ENCODE results near the gene CRCP.
"Not testable (repeated sequence)": the region's sequence is repeated elsewhere in the genome, so short reads cannot be mapped to it uniquely, and the experiment has no call there.

The CRCP gene

DNA sequence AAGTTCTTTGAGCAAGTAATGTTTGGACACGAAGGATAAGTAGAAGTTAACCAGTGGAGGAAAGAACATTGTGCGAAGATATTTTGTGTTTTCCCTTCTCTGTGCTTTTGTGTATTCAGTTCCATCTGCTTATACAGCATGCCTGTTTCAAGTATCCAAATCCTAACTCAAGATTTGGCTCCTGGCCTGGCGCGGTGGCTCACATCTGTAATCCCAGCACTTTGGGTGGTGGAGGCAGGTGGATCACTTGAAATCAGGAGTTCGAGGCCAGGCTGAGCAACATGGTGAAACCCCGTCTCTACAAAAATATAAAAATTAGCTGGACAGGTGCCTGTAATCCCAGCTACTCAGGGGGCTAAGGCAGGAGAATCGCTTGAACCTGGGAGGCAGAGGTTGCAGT, 49.7 kb downstream of the CRCP start:
- no peaks in the 10 kb centered on the region for H3K4me1 ChIP-seq (ENCODE audit: insufficient read depth, insufficient read length)
- DNase-seq (ENCODE audit: low read depth, low spot score): no peak
- TF ChIP-seq SUZ12 (IDR thresholded peaks at IDR 0.05; ENCODE audit: extremely low read depth, insufficient read depth, insufficient read length) (no peak), ZNF274 (IDR thresholded peaks at IDR 0.05; ENCODE audit: low read depth, low read length) (no peak), YY1 (IDR thresholded peaks at IDR 0.05; ENCODE audit: insufficient read depth, insufficient read length) (no peak)

GRCh38 chr7:66167773-66168387, 53.2 kb downstream of the CRCP start:
- Histone ChIP-seq H3K9me3 (ENCODE audit: insufficient read depth, low read length) (no peaks in the 10 kb centered on the region), H3K27me3 (ENCODE audit: insufficient read depth, insufficient read length) (no peaks in the 10 kb centered on the region), H3K4me1 (ENCODE audit: insufficient read depth, insufficient read length) (peaks cover 4% of the 10 kb centered on the region), H3K9ac (ENCODE audit: insufficient read length, low read depth) (no peak overlapping the region), H3K4me3 (ENCODE audit: insufficient read length, low read depth) (no peak overlapping the region), H3K36me3 (ENCODE audit: insufficient read depth, insufficient read length, low read length) (no peaks in the 10 kb centered on the region)
- DNase-seq (ENCODE audit: low read depth, low spot score): no peak
- no peak for TF ChIP-seq SUZ12 (IDR thresholded peaks at IDR 0.05; ENCODE audit: extremely low read depth, insufficient read depth, insufficient read length)
- no peak for TF ChIP-seq ZNF274 (IDR thresholded peaks at IDR 0.05; ENCODE audit: low read depth, low read length)
- no peak for TF ChIP-seq YY1 (IDR thresholded peaks at IDR 0.05; ENCODE audit: insufficient read depth, insufficient read length)

More for the DNA sequence above, 49.7 kb downstream of the CRCP start:
- no peaks in the 10 kb centered on the region for H3K27me3 ChIP-seq (ENCODE audit: insufficient read depth, insufficient read length)
- H3K9me3 ChIP-seq (ENCODE audit: insufficient read depth, low read length): no peaks in the 10 kb centered on the region
- no peak overlapping the region for H3K9ac ChIP-seq (ENCODE audit: insufficient read length, low read depth)
- H3K36me3 ChIP-seq (ENCODE audit: insufficient read depth, insufficient read length, low read length): no peaks in the 10 kb centered on the region
- no peak overlapping the region for H3K4me3 ChIP-seq (ENCODE audit: insufficient read length, low read depth)

DNA sequence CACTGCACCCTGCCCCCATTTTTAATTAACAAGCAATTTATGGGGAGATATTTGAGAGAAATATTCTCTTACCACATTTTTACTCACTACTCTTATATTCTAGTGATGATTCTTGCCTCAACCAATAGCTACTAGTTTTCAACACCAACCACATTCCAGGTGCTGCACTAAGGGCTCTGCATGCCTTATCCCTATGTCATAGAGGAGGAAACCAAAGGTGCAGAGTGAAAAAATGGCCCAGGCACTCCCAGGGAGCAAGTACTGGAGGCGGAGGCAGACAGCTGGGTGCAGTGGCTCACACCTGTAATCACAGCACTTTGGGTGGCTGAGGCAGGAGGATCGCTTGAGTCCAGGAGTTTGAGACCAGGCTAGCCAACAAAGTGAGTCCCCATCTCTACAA, 55.0 kb downstream of the CRCP start:
- no peak for TF ChIP-seq SUZ12 (IDR thresholded peaks at IDR 0.05; ENCODE audit: extremely low read depth, insufficient read depth, insufficient read length)
- no peak for TF ChIP-seq YY1 (IDR thresholded peaks at IDR 0.05; ENCODE audit: insufficient read depth, insufficient read length)
- TF ChIP-seq ZNF274 (IDR thresholded peaks at IDR 0.05; ENCODE audit: low read depth, low read length): no peak
- no peak for DNase-seq (ENCODE audit: low read depth, low spot score)

GRCh38 chr7:66170309-66171231, 55.9 kb downstream of the CRCP start:
- H3K27me3 ChIP-seq (ENCODE audit: insufficient read depth, insufficient read length): no peaks in the 10 kb centered on the region
- H3K4me3 ChIP-seq (ENCODE audit: insufficient read length, low read depth): no peak overlapping the region
- no peaks in the 10 kb centered on the region for H3K9me3 ChIP-seq (ENCODE audit: insufficient read depth, low read length)
- H3K36me3 ChIP-seq (ENCODE audit: insufficient read depth, insufficient read length, low read length): no peaks in the 10 kb centered on the region
- TF ChIP-seq YY1 (IDR thresholded peaks at IDR 0.05; ENCODE audit: insufficient read depth, insufficient read length): no peak
- no peak for TF ChIP-seq ZNF274 (IDR thresholded peaks at IDR 0.05; ENCODE audit: low read depth, low read length)
- no peak for TF ChIP-seq SUZ12 (IDR thresholded peaks at IDR 0.05; ENCODE audit: extremely low read depth, insufficient read depth, insufficient read length)
- no peak for DNase-seq (ENCODE audit: low read depth, low spot score)
- peaks cover 9% of the 10 kb centered on the region for H3K4me1 ChIP-seq (ENCODE audit: insufficient read depth, insufficient read length)
- H3K9ac ChIP-seq (ENCODE audit: insufficient read length, low read depth): peak overlapping the region; percentile 25

More for the DNA sequence above, 55.0 kb downstream of the CRCP start:
- H3K4me3 ChIP-seq (ENCODE audit: insufficient read length, low read depth): no peak overlapping the region
- H3K36me3 ChIP-seq (ENCODE audit: insufficient read depth, insufficient read length, low read length): no peaks in the 10 kb centered on the region
- no peak overlapping the region for H3K9ac ChIP-seq (ENCODE audit: insufficient read length, low read depth)
- H3K9me3 ChIP-seq (ENCODE audit: insufficient read depth, low read length): no peaks in the 10 kb centered on the region
- H3K4me1 ChIP-seq (ENCODE audit: insufficient read depth, insufficient read length): peaks cover 6% of the 10 kb centered on the region
- no peaks in the 10 kb centered on the region for H3K27me3 ChIP-seq (ENCODE audit: insufficient read depth, insufficient read length)

- not testable (repeated sequence) for H3K4me1 ChIP-seq (ENCODE audit: insufficient read depth, insufficient read length); H3K9ac ChIP-seq (ENCODE audit: insufficient read length, low read depth); H3K9me3 ChIP-seq (ENCODE audit: insufficient read depth, low read length); DNase-seq (ENCODE audit: low read depth, low spot score); H3K4me3 ChIP-seq (ENCODE audit: insufficient read length, low read depth); H3K27me3 ChIP-seq (ENCODE audit: insufficient read depth, insufficient read length); H3K36me3 ChIP-seq (ENCODE audit: insufficient read depth, insufficient read length, low read length)
Measured at GRCh38 chr7:66172536-66173401, 58.1 kb downstream of the CRCP start.

DNA sequence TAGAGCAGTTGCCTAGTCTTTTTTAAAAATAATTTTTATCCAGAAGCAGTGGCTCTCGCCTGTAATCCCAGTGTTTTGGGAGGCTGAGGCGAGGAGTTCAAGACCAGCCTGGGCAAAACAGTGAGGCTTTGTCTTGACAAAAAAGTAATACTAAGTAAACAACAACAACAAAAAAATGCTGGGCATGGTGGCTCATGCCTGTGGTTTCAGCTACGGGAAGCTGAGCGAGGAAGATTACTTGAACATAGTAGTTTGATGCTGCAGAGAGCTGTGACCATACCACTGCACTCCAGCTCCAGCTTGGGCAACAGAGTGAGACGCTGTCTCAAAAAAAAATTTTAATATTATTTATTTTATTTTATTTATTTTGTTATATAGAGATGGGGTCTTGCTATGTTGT, 59.2 kb downstream of the CRCP start:
- Histone ChIP-seq H3K4me3 (ENCODE audit: insufficient read length, low read depth) (no peak overlapping the region), H3K4me1 (ENCODE audit: insufficient read depth, insufficient read length) (peaks cover 9% of the 10 kb centered on the region), H3K9me3 (ENCODE audit: insufficient read depth, low read length) (peaks cover 6% of the 10 kb centered on the region; the same call in 1 of the 2 replicates), H3K9ac (ENCODE audit: insufficient read length, low read depth) (no peak overlapping the region), H3K36me3 (ENCODE audit: insufficient read depth, insufficient read length, low read length) (no peaks in the 10 kb centered on the region), H3K27me3 (ENCODE audit: insufficient read depth, insufficient read length) (no peaks in the 10 kb centered on the region)
- DNase-seq (ENCODE audit: low read depth, low spot score): no peak
- TF ChIP-seq SUZ12 (IDR thresholded peaks at IDR 0.05; ENCODE audit: extremely low read depth, insufficient read depth, insufficient read length): no peak
- TF ChIP-seq ZNF274 (IDR thresholded peaks at IDR 0.05; ENCODE audit: low read depth, low read length): no peak
- no peak for TF ChIP-seq YY1 (IDR thresholded peaks at IDR 0.05; ENCODE audit: insufficient read depth, insufficient read length)

DNA sequence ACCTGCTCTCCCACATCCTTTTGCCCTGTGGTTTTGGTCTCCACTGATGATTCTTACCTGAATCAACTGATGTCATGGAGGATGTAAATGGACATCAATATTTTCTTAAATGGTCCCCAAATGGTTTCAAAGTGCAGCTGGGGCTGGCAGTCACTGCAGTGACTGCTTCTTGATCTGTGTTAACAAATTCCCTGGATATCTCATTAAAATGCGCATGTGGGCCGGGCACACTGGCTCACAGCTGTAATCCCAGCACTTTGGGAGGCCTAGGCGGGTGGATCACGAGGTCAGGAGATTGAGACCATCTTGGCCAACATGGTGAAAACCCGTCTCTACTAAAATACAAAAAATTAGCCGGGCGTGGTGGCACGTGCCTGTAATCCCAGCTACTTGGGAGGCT, 60.4 kb downstream of the CRCP start:
- H3K27me3 ChIP-seq (ENCODE audit: insufficient read depth, insufficient read length); H3K4me3 ChIP-seq (ENCODE audit: insufficient read length, low read depth); H3K9me3 ChIP-seq (ENCODE audit: insufficient read depth, low read length); H3K4me1 ChIP-seq (ENCODE audit: insufficient read depth, insufficient read length); H3K9ac ChIP-seq (ENCODE audit: insufficient read length, low read depth); H3K36me3 ChIP-seq (ENCODE audit: insufficient read depth, insufficient read length, low read length); DNase-seq (ENCODE audit: low read depth, low spot score): not testable (repeated sequence)

Measured in NT2/D1 (cell line).